Renal cortical epithelial cell (primary cell): Measurements from ENCODE around the gene ZNF319. TPM values are rescaled to one million over a fixed set of nuclear protein-coding genes. Genes with fewer than 3 reads are reported as not detected.
"Not testable (repeated sequence)": the region's sequence is repeated elsewhere in the genome, so short reads cannot be mapped to it uniquely, and the experiment has no call there.

ENCODE experiments used
- DNase-seq: peaks from one replicate; pipeline ENCODE4 v3.0.0-alpha.2; 2011; ENCODE audit warnings: low read depth
- total RNA-seq: library from RNA; depleted of rRNA; stranded (reverse); fragments of >200 nt; gene quantifications from 2 replicates; pipeline ENCODE4 v1.2.3, GENCODE V29; 2014

The ZNF319 gene
- total RNA-seq, 1 donor from 2014 or later, result 30.2 TPM

- DNase-seq, result peak; percentile 78
Observed at GRCh38 chr16:58021661-58022551, 21.4 kb upstream of the ZNF319 start.

GRCh38 chr16:58020628-58021521 lies 20.4 kb upstream of the ZNF319 start:
- DNase-seq, result peak; percentile 27

GRCh38 chr16:58019866-58020538 lies 19.5 kb upstream of the ZNF319 start:
- DNase-seq, result no peak

GRCh38 chr16:58018803-58019202 lies 18.3 kb upstream of the ZNF319 start:
- DNase-seq, result no peak

GRCh38 chr16:58016840-58017446 lies 16.5 kb upstream of the ZNF319 start:
- DNase-seq, result no peak

- DNase-seq, result no peak
Observed at GRCh38 chr16:58013201-58013956, 12.9 kb upstream of the ZNF319 start.

- DNase-seq, result no peak
Observed at GRCh38 chr16:58012481-58012880, 12.0 kb upstream of the ZNF319 start.

GRCh38 chr16:58011652-58012051 lies 11.2 kb upstream of the ZNF319 start:
- peak; percentile 31 for DNase-seq

- no peak for DNase-seq
Observed at GRCh38 chr16:58010886-58011285, 10.4 kb upstream of the ZNF319 start.

- DNase-seq, result no peak
Observed at GRCh38 chr16:58009856-58010416, 9.5 kb upstream of the ZNF319 start.

GRCh38 chr16:58004736-58005135 lies 4.3 kb upstream of the ZNF319 start:
- not testable (repeated sequence) for DNase-seq

GRCh38 chr16:58002936-58003335 lies 2.5 kb upstream of the ZNF319 start:
- DNase-seq, result no peak

GRCh38 chr16:58002416-58002800 lies 1.9 kb upstream of the ZNF319 start:
- no peak for DNase-seq

GRCh38 chr16:58001781-58002415 lies 1.4 kb upstream of the ZNF319 start:
- DNase-seq, result no peak

- DNase-seq, result peak; percentile 67
Observed at GRCh38 chr16:58000706-58001676, 519 bp upstream of the ZNF319 start, which contains the start of gene USB1. USB1 (plus strand) TSS chr16:58001407; CDS start chr16:58001484, 77 bp downstream.

GRCh38 chr16:57999366-57999970 lies 1.0 kb downstream of the ZNF319 start:
- no peak for DNase-seq

GRCh38 chr16:57998992-57999365 lies 1.5 kb downstream of the ZNF319 start:
- no peak for DNase-seq

- DNase-seq, result peak; percentile 33
Observed at GRCh38 chr16:57998486-57998885, 2.0 kb downstream of the ZNF319 start.
